HepG2 (cell line): ENCODE data around the gene MATR3.

Experiments used
- ZNF460 ChIP-seq: sonication (generic); formaldehyde crosslinking; IDR thresholded peaks from 2 replicates; pipeline ENCODE4 v1.5.1; 2020; ENCODE audit warnings: missing genetic modification reagents, mild to moderate bottlenecking, borderline replicate concordance
- ZNF614 ChIP-seq: IDR thresholded peaks from 2 replicates; pipeline ENCODE4 v1.6.1; 2018; ENCODE audit warnings: missing biosample characterization, missing genetic modification reagents, inconsistent platforms, borderline replicate concordance

GRCh38 chr5:139267481-139267880 lies 26.1 kb upstream of the MATR3 start:
- no peak for TF ChIP-seq ZNF614
- no peak for TF ChIP-seq ZNF460
